Muscle of arm (tissue), 12 donors: Measurements from ENCODE around the gene RPGRIP1. TPM values are rescaled to one million over a fixed set of nuclear protein-coding genes. Genes with fewer than 3 reads are reported as not detected.
"Not testable (repeated sequence)": the region's sequence is repeated elsewhere in the genome, so short reads cannot be mapped to it uniquely, and the experiment has no call there.

Source experiments
- DNase-seq: peaks from one replicate; pipeline ENCODE4 v3.0.0-alpha.2; 2013
- polyA plus RNA-seq, 12 donors: library from polyadenylated mRNA; unstranded; fragments of 120-200 nt; gene quantifications; one replicate each; pipeline ENCODE4 v1.2.1, GENCODE V29; 2013; ENCODE audit not compliant: insufficient read length in 12 of 12

Gene RPGRIP1
- polyA plus RNA-seq, 12 donors = 0.26 to 0.86 (median 0.50) TPM; not detected in 2

GRCh38 chr14:21258005-21258888, 21.6 kb upstream of the RPGRIP1 start:
- DNase-seq = no peak

- DNase-seq = no peak
These were observed 20.7 kb upstream of the RPGRIP1 start for GRCh38 chr14:21258889-21259787.

- no peak for DNase-seq
These were observed 18.1 kb upstream of the RPGRIP1 start for GRCh38 chr14:21261824-21262223.

GRCh38 chr14:21262410-21262809, 17.5 kb upstream of the RPGRIP1 start:
- no peak for DNase-seq

- no peak for DNase-seq
These were observed 16.4 kb upstream of the RPGRIP1 start for GRCh38 chr14:21263284-21264024.

- DNase-seq = no peak
These were observed 15.7 kb upstream of the RPGRIP1 start for GRCh38 chr14:21264025-21264801.

- DNase-seq = no peak
These were observed 12.4 kb upstream of the RPGRIP1 start for GRCh38 chr14:21267431-21267845.

GRCh38 chr14:21267886-21268616, 11.8 kb upstream of the RPGRIP1 start:
- peak; percentile 15 for DNase-seq

GRCh38 chr14:21268617-21269251, 11.1 kb upstream of the RPGRIP1 start:
- DNase-seq = peak; percentile 68

- DNase-seq = peak; percentile 100
These were observed 10.4 kb upstream of the RPGRIP1 start, which contains the start of gene HNRNPC for GRCh38 chr14:21269252-21270046. Gene HNRNPC (minus strand): TSS chr14:21269442. CDS start chr14:21234193, 35,249 bp downstream.

GRCh38 chr14:21272661-21273060, 7.2 kb upstream of the RPGRIP1 start:
- not testable (repeated sequence) for DNase-seq

GRCh38 chr14:21275261-21275858, 4.5 kb upstream of the RPGRIP1 start:
- no peak for DNase-seq

GRCh38 chr14:21278632-21279031, 1.3 kb upstream of the RPGRIP1 start:
- no peak for DNase-seq

GRCh38 chr14:21281917-21282316, 2.0 kb downstream of the RPGRIP1 start:
- DNase-seq = not testable (repeated sequence)

- not testable (repeated sequence) for DNase-seq
These were observed 6.6 kb downstream of the RPGRIP1 start for GRCh38 chr14:21286516-21286915.

GRCh38 chr14:21287168-21287567, 7.3 kb downstream of the RPGRIP1 start:
- DNase-seq = no peak

GRCh38 chr14:21294026-21294425, 14.1 kb downstream of the RPGRIP1 start:
- not testable (repeated sequence) for DNase-seq

- no peak for DNase-seq
These were observed 18.5 kb downstream of the RPGRIP1 start for GRCh38 chr14:21298358-21298757.
